ENCODE results near the gene PLEKHD1.

- TF ChIP-seq ZBTB34 (CRISPR knock-in tag; IDR thresholded peaks at IDR 0.05) (no peak), CTCF (IDR thresholded peaks at IDR 0.05 in 2 of 3, conservative IDR thresholded peaks at IDR 0.05 in 1 of 3; ENCODE audit: insufficient read depth in 2 of 3, low read depth in 1 of 3, low read length in 3 of 3) (no peak), ZNF217 (CRISPR knock-in tag; IDR thresholded peaks at IDR 0.05) (no peak), POLR2G (IDR thresholded peaks at IDR 0.05; ENCODE audit: low read depth, low read length) (no peak), SP1 (CRISPR knock-in tag; IDR thresholded peaks at IDR 0.05) (no peak), NELFE (IDR thresholded peaks at IDR 0.05; ENCODE audit: insufficient read depth, insufficient read length) (no peak), TCF7 (IDR thresholded peaks at IDR 0.05; ENCODE audit: borderline replicate concordance) (no peak), TBL1XR1 (IDR thresholded peaks at IDR 0.05; ENCODE audit: low read length in 2 of 2) (no peak), SMC3 (conservative IDR thresholded peaks at IDR 0.05; ENCODE audit: insufficient read depth, low read depth, low read length) (no peak), ZNF707 (CRISPR knock-in tag; conservative IDR thresholded peaks at IDR 0.05) (no peak), EZH2 (IDR thresholded peaks at IDR 0.05; ENCODE audit: borderline replicate concordance, low read depth, low read length) (no peak), SMARCE1 (IDR thresholded peaks at IDR 0.05) (no peak), SMAD2 (IDR thresholded peaks at IDR 0.05; ENCODE audit: low read depth, low read length) (no peak)
Measured at GRCh38 chr14:69506241-69506595, 21.7 kb downstream of the PLEKHD1 start.

Measured in K562 (cell line).